Measurements from ENCODE around the gene TRIM2.

DNA sequence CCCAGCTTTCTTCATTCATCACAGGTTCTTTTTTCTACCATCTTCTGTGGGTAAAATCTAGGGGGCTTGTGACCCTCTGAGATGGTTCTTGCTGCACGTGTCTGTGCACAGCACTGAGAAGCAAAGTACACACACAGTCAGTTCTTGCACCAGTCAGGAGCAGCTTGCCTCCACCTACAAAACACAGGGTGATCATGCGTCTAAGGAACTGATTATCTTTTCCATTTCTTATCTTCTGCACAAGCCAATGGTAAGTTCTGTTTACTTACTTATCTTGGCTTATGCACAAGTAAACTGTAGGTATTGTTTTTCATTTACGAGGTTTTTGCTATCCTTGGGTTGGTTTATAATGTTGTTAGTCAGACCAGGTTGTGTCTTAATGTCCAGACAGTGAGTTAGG is 40.7 kb downstream of the TRIM2 start:
- TF ChIP-seq, protein P1, sequence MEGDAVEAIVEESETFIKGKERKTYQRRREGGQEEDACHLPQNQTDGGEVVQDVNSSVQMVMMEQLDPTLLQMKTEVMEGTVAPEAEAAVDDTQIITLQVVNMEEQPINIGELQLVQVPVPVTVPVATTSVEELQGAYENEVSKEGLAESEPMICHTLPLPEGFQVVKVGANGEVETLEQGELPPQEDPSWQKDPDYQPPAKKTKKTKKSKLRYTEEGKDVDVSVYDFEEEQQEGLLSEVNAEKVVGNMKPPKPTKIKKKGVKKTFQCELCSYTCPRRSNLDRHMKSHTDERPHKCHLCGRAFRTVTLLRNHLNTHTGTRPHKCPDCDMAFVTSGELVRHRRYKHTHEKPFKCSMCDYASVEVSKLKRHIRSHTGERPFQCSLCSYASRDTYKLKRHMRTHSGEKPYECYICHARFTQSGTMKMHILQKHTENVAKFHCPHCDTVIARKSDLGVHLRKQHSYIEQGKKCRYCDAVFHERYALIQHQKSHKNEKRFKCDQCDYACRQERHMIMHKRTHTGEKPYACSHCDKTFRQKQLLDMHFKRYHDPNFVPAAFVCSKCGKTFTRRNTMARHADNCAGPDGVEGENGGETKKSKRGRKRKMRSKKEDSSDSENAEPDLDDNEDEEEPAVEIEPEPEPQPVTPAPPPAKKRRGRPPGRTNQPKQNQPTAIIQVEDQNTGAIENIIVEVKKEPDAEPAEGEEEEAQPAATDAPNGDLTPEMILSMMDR (IDR thresholded peaks at IDR 0.05): no peak
- TF ChIP-seq POLR2A (IDR thresholded peaks at IDR 0.05): no peak
